ENCODE measurements around the gene MEPCE. TPM values are rescaled to one million over a fixed set of nuclear protein-coding genes. Genes with fewer than 3 reads are reported as not detected.

The MEPCE gene
- total and polyA plus RNA-seq, 10 of the 15 experiments (the other 5 are each of a cell fraction or from before 2014, with no cell fraction given): 8.2 to 48.0 (median 22.1) TPM

DNA sequence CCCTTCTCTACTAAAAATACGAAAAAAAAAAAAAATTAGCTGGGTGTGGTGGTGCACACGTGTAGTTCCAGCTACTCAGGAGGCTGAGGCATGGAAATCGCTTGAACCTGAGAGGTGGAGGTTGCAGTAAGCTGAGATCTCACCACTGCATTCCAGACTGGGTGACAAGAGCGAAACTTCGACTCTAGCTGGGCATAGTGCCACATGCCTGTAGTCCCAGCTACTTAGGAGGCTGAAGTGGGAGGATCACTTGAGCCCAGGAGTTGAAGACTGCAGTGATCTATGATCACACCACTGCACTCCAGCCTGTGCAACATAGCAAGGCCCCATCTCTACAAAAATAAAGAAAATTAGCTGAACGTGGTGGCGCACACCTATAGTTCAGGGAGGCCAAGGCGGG is 35.7 kb downstream of the MEPCE start:
- 97% methylated on average over 7 of the region's 8 CpGs for WGBS (ENCODE audit: insufficient coverage, insufficient replicate concordance, low lambda C conversion rate, missing lambda C conversion rate)
- H3K4me3 ChIP-seq: no peak overlapping the region
- TF ChIP-seq, protein P1, sequence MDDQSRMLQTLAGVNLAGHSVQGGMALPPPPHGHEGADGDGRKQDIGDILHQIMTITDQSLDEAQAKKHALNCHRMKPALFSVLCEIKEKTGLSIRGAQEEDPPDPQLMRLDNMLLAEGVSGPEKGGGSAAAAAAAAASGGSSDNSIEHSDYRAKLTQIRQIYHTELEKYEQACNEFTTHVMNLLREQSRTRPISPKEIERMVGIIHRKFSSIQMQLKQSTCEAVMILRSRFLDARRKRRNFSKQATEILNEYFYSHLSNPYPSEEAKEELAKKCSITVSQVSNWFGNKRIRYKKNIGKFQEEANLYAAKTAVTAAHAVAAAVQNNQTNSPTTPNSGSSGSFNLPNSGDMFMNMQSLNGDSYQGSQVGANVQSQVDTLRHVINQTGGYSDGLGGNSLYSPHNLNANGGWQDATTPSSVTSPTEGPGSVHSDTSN (IDR thresholded peaks at IDR 0.05; ENCODE audit: insufficient replicate concordance, low read depth, low read length): no peak
- no peak for TF ChIP-seq TBL1XR1 (IDR thresholded peaks at IDR 0.05; ENCODE audit: low read depth, low read length)
- TF ChIP-seq STAT3 (IDR thresholded peaks at IDR 0.05; ENCODE audit: low read depth, low read length): no peak
- TF ChIP-seq ZNF207 (IDR thresholded peaks at IDR 0.05; ENCODE audit: borderline replicate concordance): no peak
- TF ChIP-seq GATAD2B (conservative IDR thresholded peaks at IDR 0.05; ENCODE audit: low read depth): no peak
- TF ChIP-seq EED (IDR thresholded peaks at IDR 0.05; ENCODE audit: low read depth): no peak
- TF ChIP-seq KAT2A (conservative IDR thresholded peaks at IDR 0.05; ENCODE audit: control insufficient read depth, low read depth, low read length): no peak
- no peak for TF ChIP-seq HDGF (IDR thresholded peaks at IDR 0.05)
- TF ChIP-seq NFXL1 (IDR thresholded peaks at IDR 0.05; ENCODE audit: borderline replicate concordance): no peak
- no peak for TF ChIP-seq HDAC6 (IDR thresholded peaks at IDR 0.05; ENCODE audit: unreplicated experiment)
- no peak for TF ChIP-seq FOS (IDR thresholded peaks at IDR 0.05; ENCODE audit: borderline replicate concordance, extremely low read depth, insufficient read length)
- TF ChIP-seq GABPA (IDR thresholded peaks at IDR 0.05; ENCODE audit: low read depth): no peak
- RAD21 ChIA-PET (ENCODE audit: unreplicated experiment): interaction anchor here (0.9 to 1.4 kb wide), 4 partner anchors 20 to 147 kb away, joined by 3 to 6 read pairs (median 4); partner anchors contain the start of gene MOSPD3
- intact Hi-C loops (cut with micrococcal nuclease; ENCODE audit: unreplicated experiment) (no loop called here), in situ Hi-C loops (cut with MboI) (loop anchor here (25.0 kb wide), 1 partner anchor 222 kb away; the partner anchor contains the start of gene GIGYF1)
- CTCF ChIA-PET: interaction anchor here (0.6 to 1.6 kb wide), 8 partner anchors 12 to 124 kb away, joined by 3 to 7 read pairs (median 3); no protein-coding TSS in a partner anchor
- FAIRE-seq: no peak
- no peak overlapping the region for H3K27ac ChIP-seq (ENCODE audit: control insufficient read depth, insufficient read depth)
- no TSS peak for BruUV-seq (replicated peaks)
- H2AFZ ChIP-seq (ENCODE audit: control insufficient read depth, low read depth, low read length): no peak overlapping the region
- no peak overlapping the region for H3K9ac ChIP-seq (ENCODE audit: control insufficient read depth, insufficient read depth, low read length)
- POLR2A ChIA-PET: interaction anchor here (0.7 kb wide), 1 partner anchor 94 kb away, joined by 4 read pairs; no protein-coding TSS in a partner anchor
- H4K20me1 ChIP-seq (ENCODE audit: control insufficient read depth, insufficient read depth): no peaks in the 10 kb centered on the region
- H3K4me2 ChIP-seq (ENCODE audit: control insufficient read depth, insufficient read depth): no peak overlapping the region
- H3K36me3 ChIP-seq (ENCODE audit: control insufficient read depth in 2 of 2, insufficient read depth in 2 of 2, low read length in 1 of 2): peaks cover 4 to 6% of the 10 kb centered on the region in 2 experiments; a peak in 3 of 4 replicates
- 0 out of 2 replicates have a peak, but pooled peaks cover 3% of the 10 kb centered on the region for H3K79me2 ChIP-seq (ENCODE audit: control insufficient read depth, insufficient read depth, low read length)
- no peaks in the 10 kb centered on the region for H3K4me1 ChIP-seq (ENCODE audit: control insufficient read depth, insufficient read depth, low read length)
- DNase-seq (ENCODE audit: low read depth, low spot score): no peak
- H3K9me3 ChIP-seq (replicated peaks; ENCODE audit: control insufficient read depth, insufficient read depth, low read length): no peaks in the 10 kb centered on the region
- no peaks in the 10 kb centered on the region for H3K27me3 ChIP-seq (replicated peaks in 1 of 2; ENCODE audit: control insufficient read depth in 2 of 2, insufficient read depth in 2 of 2, low read length in 1 of 2)
- ATAC-seq: no peak
- SMC1A ChIA-PET (ENCODE audit: uncharacterized antibody, unreplicated experiment): interaction anchor here (0.7 to 1.5 kb wide), 6 partner anchors 10 to 233 kb away, joined by 3 to 7 read pairs (median 4); partner anchors contain the start of gene MOSPD3

Data from GM12878 (cell line).